PC-3 (cell line): ENCODE data around the gene GSX1. TPM values are rescaled to one million over a fixed set of nuclear protein-coding genes. Genes with fewer than 3 reads are reported as not detected.

Experiments used
- ATAC-seq: fragments of 200-7000 bp; cut with Tn5 transposase; 2 replicates; pipeline ENCODE4 v1.9.1; 2020; ENCODE audit warnings: mild to moderate bottlenecking, moderate library complexity
- BruUV-seq: library from RNA; stranded (reverse); fragments of 400-500 nt; replicated peaks from 2 replicates; lab custom pipeline; 2021; lab: Mats Ljungman, UMichigan
- CTCF ChIA-PET: fragments of 300-600 bp; sonication (Branson Sonifier 250); formaldehyde crosslinking; loops from one replicate; lab custom pipeline; 2022; ENCODE audit warnings: antibody characterized with exemption; lab: Charles Lee
- POLR2A ChIA-PET: fragments of 300-600 bp; sonication (Branson Sonifier 250); formaldehyde crosslinking; loops from one replicate; lab custom pipeline; 2022; ENCODE audit warnings: antibody characterized with exemption; ENCODE audit not compliant: unreplicated experiment; lab: Charles Lee
- DNase-seq: peaks from one replicate; pipeline ENCODE4 v3.0.0-alpha.2; 2015
- H2AFZ ChIP-seq: fragments of 300-600 bp; sonication (generic); 2 replicates; pipeline ENCODE4 v1.6.0; 2016; ENCODE audit warnings: antibody characterized with exemption, low read length
- H3F3A ChIP-seq: fragments of 300-600 bp; sonication (generic); one replicate; pipeline ENCODE4 v1.6.0; 2017; ENCODE audit warnings: antibody characterized with exemption, low read length, control low read depth, mild to moderate bottlenecking; ENCODE audit not compliant: unreplicated experiment
- H3K27ac ChIP-seq: fragments of 300-600 bp; sonication (generic); 2 replicates; pipeline ENCODE4 v1.5.1; 2016; ENCODE audit warnings: mild to moderate bottlenecking, low read length
- H3K27me3 ChIP-seq: fragments of 300-600 bp; sonication (generic); 2 replicates; pipeline ENCODE4 v1.6.1; 2016; ENCODE audit warnings: low read length, mixed read lengths
- H3K36me3 ChIP-seq: fragments of 300-600 bp; sonication (generic); 2 replicates; pipeline ENCODE4 v1.6.1; 2016; ENCODE audit warnings: low read depth, mixed run types, low read length, mixed read lengths
- H3K4me1 ChIP-seq: fragments of 300-600 bp; sonication (generic); 2 replicates; pipeline ENCODE4 v1.5.1; 2016; ENCODE audit warnings: low read length; ENCODE audit not compliant: insufficient read depth
- H3K4me2 ChIP-seq: fragments of 300-600 bp; sonication (generic); 2 replicates; pipeline ENCODE4 v1.6.0; 2016; ENCODE audit warnings: low read length
- H3K4me3 ChIP-seq: fragments of 300-600 bp; sonication (generic); 2 replicates; pipeline ENCODE4 v1.5.1; 2016; ENCODE audit warnings: mild to moderate bottlenecking, low read length, mixed read lengths
- H3K79me2 ChIP-seq: fragments of 300-600 bp; sonication (generic); 2 replicates; pipeline ENCODE4 v1.6.1; 2017; ENCODE audit warnings: low read length, mixed read lengths
- H3K9ac ChIP-seq: fragments of 300-600 bp; sonication (generic); 2 replicates; pipeline ENCODE4 v1.6.0; 2016; ENCODE audit warnings: mild to moderate bottlenecking, low read length
- H3K9me2 ChIP-seq: fragments of 300-600 bp; sonication (generic); replicated peaks from 2 replicates; pipeline ENCODE4 v1.6.1; 2016; ENCODE audit warnings: mixed run types, low read length, mixed read lengths
- H3K9me3 ChIP-seq: fragments of 300-600 bp; sonication (generic); 2 replicates; pipeline ENCODE4 v1.6.1; 2016; ENCODE audit warnings: low read length, mixed read lengths
- H4K20me1 ChIP-seq: fragments of 300-600 bp; sonication (generic); 2 replicates; pipeline ENCODE4 v1.6.1; 2016; ENCODE audit warnings: low read length, mixed read lengths
- EZH2 ChIP-seq: fragments of 300-600 bp; sonication (generic); IDR thresholded peaks from one replicate; pipeline ENCODE4 v1.6.1; 2017; ENCODE audit warnings: antibody characterized with exemption, mild to moderate bottlenecking, low read length; ENCODE audit not compliant: unreplicated experiment
- EZH2phosphoT487 ChIP-seq: fragments of 300-600 bp; sonication (generic); IDR thresholded peaks from 2 replicates; pipeline ENCODE4 v1.6.1; 2018; ENCODE audit warnings: mild to moderate bottlenecking, antibody characterized with exemption, low read length, borderline replicate concordance
- intact Hi-C: fragments of 100-400 bp; cut with micrococcal nuclease; formaldehyde crosslinking; loops from 2 replicates; pipeline ENCODE4 v1.9.0; 2023
- total RNA-seq: library from RNA; depleted of rRNA; stranded (reverse); fragments of >200 nt; gene quantifications from 2 replicates; pipeline ENCODE4 v1.2.3, GENCODE V29; 2014
- TF ChIP-seq, protein P1 (sequence below): fragments of 300-600 bp; sonication (generic); conservative IDR thresholded peaks from 2 replicates; pipeline ENCODE4 v1.5.1; 2017; ENCODE audit warnings: antibody characterized with exemption, low read depth, mild to moderate bottlenecking, low read length

The GSX1 gene
- total RNA-seq, 1 experiment from 2014 or later = not detected

DNA sequence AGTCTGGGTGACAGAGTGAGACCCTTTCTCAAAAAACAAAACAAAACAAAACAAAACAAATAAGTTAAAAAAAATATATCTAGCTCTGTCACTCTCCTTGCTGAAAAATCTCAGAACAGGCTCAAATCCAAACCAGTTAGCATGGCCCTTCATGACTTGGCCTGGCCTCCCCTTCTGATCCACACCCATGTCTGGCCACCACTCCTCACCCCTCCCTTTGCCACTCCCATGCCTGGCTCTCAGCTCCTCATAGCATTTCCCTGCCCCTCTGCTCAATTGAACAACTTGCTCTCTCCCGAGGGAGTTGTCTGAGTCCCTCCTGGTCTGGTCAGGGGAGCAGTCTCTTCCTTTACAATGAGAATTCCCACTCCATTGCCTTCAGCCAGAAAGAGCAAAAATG, 4.0 kb upstream of the GSX1 start:
- BruUV-seq = no TSS peak
- Histone ChIP-seq H3K27ac (no peak overlapping the region), H3K4me2 (no peak overlapping the region), H3K9ac (no peak overlapping the region), H3K27me3 (peaks cover 37% of the 10 kb centered on the region), H3K36me3 (no peaks in the 10 kb centered on the region), H3F3A (no peaks in the 10 kb centered on the region), H3K9me3 (no peaks in the 10 kb centered on the region), H2AFZ (no peak overlapping the region), H3K79me2 (no peaks in the 10 kb centered on the region), H3K4me1 (no peaks in the 10 kb centered on the region), H3K9me2 (no peaks in the 10 kb centered on the region), H4K20me1 (no peaks in the 10 kb centered on the region), H3K4me3 (no peak overlapping the region)
- CTCF ChIA-PET = no interaction called here
- no peak for DNase-seq
- intact Hi-C loops = no loop called here
- no peak for ATAC-seq
- TF ChIP-seq EZH2 (no peak), EZH2phosphoT487 (no peak)
- TF ChIP-seq, protein P1, sequence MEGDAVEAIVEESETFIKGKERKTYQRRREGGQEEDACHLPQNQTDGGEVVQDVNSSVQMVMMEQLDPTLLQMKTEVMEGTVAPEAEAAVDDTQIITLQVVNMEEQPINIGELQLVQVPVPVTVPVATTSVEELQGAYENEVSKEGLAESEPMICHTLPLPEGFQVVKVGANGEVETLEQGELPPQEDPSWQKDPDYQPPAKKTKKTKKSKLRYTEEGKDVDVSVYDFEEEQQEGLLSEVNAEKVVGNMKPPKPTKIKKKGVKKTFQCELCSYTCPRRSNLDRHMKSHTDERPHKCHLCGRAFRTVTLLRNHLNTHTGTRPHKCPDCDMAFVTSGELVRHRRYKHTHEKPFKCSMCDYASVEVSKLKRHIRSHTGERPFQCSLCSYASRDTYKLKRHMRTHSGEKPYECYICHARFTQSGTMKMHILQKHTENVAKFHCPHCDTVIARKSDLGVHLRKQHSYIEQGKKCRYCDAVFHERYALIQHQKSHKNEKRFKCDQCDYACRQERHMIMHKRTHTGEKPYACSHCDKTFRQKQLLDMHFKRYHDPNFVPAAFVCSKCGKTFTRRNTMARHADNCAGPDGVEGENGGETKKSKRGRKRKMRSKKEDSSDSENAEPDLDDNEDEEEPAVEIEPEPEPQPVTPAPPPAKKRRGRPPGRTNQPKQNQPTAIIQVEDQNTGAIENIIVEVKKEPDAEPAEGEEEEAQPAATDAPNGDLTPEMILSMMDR = no peak
- POLR2A ChIA-PET = no interaction called here

DNA sequence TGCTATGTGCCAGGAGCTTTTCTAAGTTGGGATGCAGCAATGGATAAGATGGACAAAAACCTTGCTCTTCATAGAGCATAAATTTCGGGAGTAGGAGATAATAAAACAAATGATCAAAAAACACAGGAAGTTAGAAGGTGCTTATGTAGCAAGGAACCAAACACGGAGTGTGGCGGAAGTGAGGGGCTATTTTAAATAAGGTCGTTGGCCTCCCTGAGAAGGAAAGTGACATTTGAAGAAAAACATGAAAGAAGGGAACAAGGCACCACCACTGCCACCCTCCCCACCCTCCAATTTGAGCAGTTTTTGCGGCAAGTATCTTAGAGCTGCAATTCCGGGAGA, 3.2 kb upstream of the GSX1 start:
- intact Hi-C loops = no loop called here

More for the DNA sequence above, 3.2 kb upstream of the GSX1 start:
- no peak for DNase-seq
- H4K20me1 ChIP-seq = no peaks in the 10 kb centered on the region
- POLR2A ChIA-PET = no interaction called here
- H2AFZ ChIP-seq = no peak overlapping the region
- no peaks in the 10 kb centered on the region for H3K9me3 ChIP-seq
- no peak overlapping the region for H3K4me3 ChIP-seq
- no peak overlapping the region for H3K9ac ChIP-seq
- CTCF ChIA-PET = no interaction called here
- H3K9me2 ChIP-seq = no peaks in the 10 kb centered on the region
- peaks cover 44% of the 10 kb centered on the region for H3K27me3 ChIP-seq
- TF ChIP-seq EZH2phosphoT487 (no peak), EZH2 (no peak)
- TF ChIP-seq, protein P1 = no peak
- no peak overlapping the region for H3K4me2 ChIP-seq
- no peaks in the 10 kb centered on the region for H3K4me1 ChIP-seq
- no peaks in the 10 kb centered on the region for H3K79me2 ChIP-seq
- no peak for ATAC-seq
- no peaks in the 10 kb centered on the region for H3K36me3 ChIP-seq
- H3F3A ChIP-seq = no peaks in the 10 kb centered on the region
- no TSS peak for BruUV-seq
- H3K27ac ChIP-seq = no peak overlapping the region
